HL-60 (cell line): ENCODE data around the gene GPX3.

Experiments used
- DNase-seq, 2 experiments: peaks; one replicate each; pipeline ENCODE4 v3.0.0-alpha.2; 2010 to 2020; ENCODE audit warnings: low read depth in 1 of 2, low spot score in 1 of 2
- H3K27ac ChIP-seq: fragments of 250-450 bp; sonication (Bioruptor Pico); replicated peaks from 2 replicates; pipeline ENCODE4 v1.5.1; 2020; ENCODE audit warnings: mild to moderate bottlenecking, moderate library complexity
- H3K27me3 ChIP-seq: fragments of 250-450 bp; sonication (Bioruptor Pico); 2 replicates; pipeline ENCODE4 v1.5.1; 2021; ENCODE audit warnings: mild to moderate bottlenecking, moderate library complexity; ENCODE audit not compliant: insufficient read depth, poor library complexity, severe bottlenecking
- H3K4me3 ChIP-seq: replicated peaks from 2 replicates; pipeline ENCODE4 v1.5.1; 2011; ENCODE audit warnings: mild to moderate bottlenecking, control low read depth, low read length; ENCODE audit not compliant: insufficient read depth
- GABPA ChIP-seq: IDR thresholded peaks from 2 replicates; pipeline ENCODE4 v1.6.1; 2012; ENCODE audit warnings: low read depth
- POLR2AphosphoS5 ChIP-seq: IDR thresholded peaks from 2 replicates; pipeline ENCODE4 v1.6.1; 2012; ENCODE audit warnings: low read depth
- SPI1 ChIP-seq: IDR thresholded peaks from 2 replicates; pipeline ENCODE4 v1.6.1; 2012; ENCODE audit warnings: low read depth, mild to moderate bottlenecking, borderline replicate concordance
- TF ChIP-seq, protein P1 (sequence below): IDR thresholded peaks from 2 replicates; pipeline ENCODE4 v1.6.1; 2012; ENCODE audit warnings: low read depth; ENCODE audit not compliant: insufficient replicate concordance
- TF ChIP-seq, protein P2 (sequence below): IDR thresholded peaks from one replicate; pipeline ENCODE4 v1.5.1; 2011; ENCODE audit warnings: low read length, control low read depth, inconsistent platforms; ENCODE audit not compliant: insufficient read depth

GPX3 gene

DNA sequence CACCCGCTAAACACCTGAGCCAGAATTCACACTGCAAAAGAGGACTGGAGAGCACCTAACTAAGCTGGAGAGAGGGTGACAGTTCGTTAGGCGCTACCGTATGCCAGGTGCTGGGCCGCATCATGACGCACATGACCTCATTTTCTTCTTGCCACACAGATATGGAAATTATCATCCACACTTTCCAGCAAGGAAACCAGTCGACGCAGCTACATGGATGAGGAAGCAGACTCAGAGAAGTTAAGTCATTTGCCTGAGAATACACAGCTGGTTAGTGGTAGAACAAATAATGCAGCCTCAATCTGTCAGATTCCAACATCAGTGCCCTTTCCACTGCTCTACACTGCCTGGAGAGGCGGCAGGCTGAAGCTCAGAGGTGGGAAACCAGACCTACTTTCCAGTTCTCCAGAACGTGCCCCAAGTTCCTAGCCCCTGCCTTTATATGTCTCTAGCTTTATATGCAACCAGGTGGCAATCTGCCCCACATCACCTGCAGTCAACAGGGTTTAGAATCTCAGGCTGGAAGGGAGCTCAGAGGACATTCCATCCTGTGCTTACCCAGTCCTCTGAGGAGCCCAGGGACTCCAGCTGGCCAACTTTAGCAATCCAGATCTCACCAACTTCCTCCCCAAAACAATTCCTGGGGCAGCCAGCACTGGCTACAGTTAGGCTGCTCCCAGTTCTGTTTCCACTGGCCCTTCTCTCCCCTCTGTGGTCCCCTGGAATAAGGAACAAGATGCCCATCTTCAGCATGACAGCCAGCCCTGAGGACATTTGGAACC lies 51.6 kb downstream of the GPX3 start:
- H3K27ac ChIP-seq: no peak overlapping the region
- no peak overlapping the region for H3K4me3 ChIP-seq
- no peak for DNase-seq
- H3K27me3 ChIP-seq: no peaks in the 10 kb centered on the region
- TF ChIP-seq SPI1 (no peak), GABPA (no peak), POLR2AphosphoS5 (no peak)
- TF ChIP-seq, protein P1, sequence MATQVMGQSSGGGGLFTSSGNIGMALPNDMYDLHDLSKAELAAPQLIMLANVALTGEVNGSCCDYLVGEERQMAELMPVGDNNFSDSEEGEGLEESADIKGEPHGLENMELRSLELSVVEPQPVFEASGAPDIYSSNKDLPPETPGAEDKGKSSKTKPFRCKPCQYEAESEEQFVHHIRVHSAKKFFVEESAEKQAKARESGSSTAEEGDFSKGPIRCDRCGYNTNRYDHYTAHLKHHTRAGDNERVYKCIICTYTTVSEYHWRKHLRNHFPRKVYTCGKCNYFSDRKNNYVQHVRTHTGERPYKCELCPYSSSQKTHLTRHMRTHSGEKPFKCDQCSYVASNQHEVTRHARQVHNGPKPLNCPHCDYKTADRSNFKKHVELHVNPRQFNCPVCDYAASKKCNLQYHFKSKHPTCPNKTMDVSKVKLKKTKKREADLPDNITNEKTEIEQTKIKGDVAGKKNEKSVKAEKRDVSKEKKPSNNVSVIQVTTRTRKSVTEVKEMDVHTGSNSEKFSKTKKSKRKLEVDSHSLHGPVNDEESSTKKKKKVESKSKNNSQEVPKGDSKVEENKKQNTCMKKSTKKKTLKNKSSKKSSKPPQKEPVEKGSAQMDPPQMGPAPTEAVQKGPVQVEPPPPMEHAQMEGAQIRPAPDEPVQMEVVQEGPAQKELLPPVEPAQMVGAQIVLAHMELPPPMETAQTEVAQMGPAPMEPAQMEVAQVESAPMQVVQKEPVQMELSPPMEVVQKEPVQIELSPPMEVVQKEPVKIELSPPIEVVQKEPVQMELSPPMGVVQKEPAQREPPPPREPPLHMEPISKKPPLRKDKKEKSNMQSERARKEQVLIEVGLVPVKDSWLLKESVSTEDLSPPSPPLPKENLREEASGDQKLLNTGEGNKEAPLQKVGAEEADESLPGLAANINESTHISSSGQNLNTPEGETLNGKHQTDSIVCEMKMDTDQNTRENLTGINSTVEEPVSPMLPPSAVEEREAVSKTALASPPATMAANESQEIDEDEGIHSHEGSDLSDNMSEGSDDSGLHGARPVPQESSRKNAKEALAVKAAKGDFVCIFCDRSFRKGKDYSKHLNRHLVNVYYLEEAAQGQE: no peak
- TF ChIP-seq, protein P2, sequence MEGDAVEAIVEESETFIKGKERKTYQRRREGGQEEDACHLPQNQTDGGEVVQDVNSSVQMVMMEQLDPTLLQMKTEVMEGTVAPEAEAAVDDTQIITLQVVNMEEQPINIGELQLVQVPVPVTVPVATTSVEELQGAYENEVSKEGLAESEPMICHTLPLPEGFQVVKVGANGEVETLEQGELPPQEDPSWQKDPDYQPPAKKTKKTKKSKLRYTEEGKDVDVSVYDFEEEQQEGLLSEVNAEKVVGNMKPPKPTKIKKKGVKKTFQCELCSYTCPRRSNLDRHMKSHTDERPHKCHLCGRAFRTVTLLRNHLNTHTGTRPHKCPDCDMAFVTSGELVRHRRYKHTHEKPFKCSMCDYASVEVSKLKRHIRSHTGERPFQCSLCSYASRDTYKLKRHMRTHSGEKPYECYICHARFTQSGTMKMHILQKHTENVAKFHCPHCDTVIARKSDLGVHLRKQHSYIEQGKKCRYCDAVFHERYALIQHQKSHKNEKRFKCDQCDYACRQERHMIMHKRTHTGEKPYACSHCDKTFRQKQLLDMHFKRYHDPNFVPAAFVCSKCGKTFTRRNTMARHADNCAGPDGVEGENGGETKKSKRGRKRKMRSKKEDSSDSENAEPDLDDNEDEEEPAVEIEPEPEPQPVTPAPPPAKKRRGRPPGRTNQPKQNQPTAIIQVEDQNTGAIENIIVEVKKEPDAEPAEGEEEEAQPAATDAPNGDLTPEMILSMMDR: no peak

DNA sequence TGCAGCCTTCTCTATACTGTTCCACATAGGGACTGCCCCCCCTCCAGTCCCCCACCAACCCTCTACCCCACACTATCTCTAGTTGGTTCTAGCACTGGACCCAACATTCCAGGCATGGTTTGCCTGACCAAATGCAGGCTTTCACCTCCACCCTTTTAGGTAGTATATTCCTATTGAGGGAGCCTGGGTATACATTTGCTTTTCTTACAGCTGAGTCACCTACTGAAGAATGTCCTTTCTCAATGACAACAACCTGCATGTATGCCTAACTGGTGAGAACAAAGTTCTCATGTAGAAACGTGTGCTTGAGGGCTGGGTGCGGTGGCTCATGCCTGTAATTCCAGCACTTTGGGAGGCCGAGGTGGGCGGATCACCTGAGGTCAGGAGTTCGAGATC lies 52.2 kb downstream of the GPX3 start:
- TF ChIP-seq POLR2AphosphoS5: no peak
- H3K27ac ChIP-seq: no peak overlapping the region
- H3K4me3 ChIP-seq: no peak overlapping the region
- DNase-seq: no peak
- H3K27me3 ChIP-seq: no peaks in the 10 kb centered on the region

DNA sequence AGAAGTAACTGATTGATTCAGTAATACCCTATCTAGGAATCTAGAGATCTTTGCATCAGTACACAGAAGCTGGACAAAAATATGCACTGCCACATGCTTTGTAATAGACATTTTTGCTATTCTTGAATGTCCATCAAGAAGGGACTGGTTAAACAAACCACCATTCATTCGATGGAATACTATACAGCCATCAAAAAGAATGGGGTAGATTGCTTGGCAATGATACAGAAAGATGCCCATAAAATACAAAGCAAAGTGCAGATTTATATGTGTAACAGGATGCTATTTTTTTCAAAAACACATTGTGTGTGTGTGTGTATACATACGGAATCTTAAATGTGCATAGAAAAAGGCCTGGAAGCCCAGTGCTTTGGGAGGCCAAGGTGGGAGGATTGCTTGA lies 52.9 kb downstream of the GPX3 start:
- no peak overlapping the region for H3K27ac ChIP-seq
- H3K4me3 ChIP-seq: no peak overlapping the region
- H3K27me3 ChIP-seq: no peaks in the 10 kb centered on the region
- TF ChIP-seq, protein P1: no peak
- TF ChIP-seq, protein P2: no peak
- TF ChIP-seq POLR2AphosphoS5 (no peak), SPI1 (no peak), GABPA (no peak)
- DNase-seq: no peak

DNA sequence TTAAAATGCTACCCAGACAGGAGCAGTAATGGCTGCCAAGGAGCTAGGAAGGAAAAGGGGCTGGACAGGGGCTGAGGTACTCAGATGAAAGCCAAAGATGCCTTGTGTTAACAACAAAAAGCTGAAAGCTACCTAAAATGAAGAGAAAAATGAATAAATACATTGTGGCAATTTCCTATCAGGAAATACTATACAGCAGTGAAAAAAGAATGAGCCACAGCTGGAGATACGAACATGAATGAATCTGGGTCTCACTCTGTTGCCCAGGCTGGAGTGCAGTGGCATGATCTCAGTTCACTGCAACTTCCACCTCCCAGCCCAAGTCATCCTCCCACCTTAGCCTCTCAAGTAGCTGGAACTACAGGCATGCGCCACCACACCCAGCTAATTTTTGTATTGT lies 54.2 kb downstream of the GPX3 start:
- H3K27ac ChIP-seq: no peak overlapping the region
- TF ChIP-seq POLR2AphosphoS5 (no peak), SPI1 (no peak)
- TF ChIP-seq, protein P2: no peak
- TF ChIP-seq, protein P1: no peak
- no peak for DNase-seq
- no peak overlapping the region for H3K4me3 ChIP-seq
- H3K27me3 ChIP-seq: no peaks in the 10 kb centered on the region
